Measurements from ENCODE around the gene M1AP.
A peak's percentile ranks its signal among the peaks of the same experiment; 100 is the strongest.

DNA sequence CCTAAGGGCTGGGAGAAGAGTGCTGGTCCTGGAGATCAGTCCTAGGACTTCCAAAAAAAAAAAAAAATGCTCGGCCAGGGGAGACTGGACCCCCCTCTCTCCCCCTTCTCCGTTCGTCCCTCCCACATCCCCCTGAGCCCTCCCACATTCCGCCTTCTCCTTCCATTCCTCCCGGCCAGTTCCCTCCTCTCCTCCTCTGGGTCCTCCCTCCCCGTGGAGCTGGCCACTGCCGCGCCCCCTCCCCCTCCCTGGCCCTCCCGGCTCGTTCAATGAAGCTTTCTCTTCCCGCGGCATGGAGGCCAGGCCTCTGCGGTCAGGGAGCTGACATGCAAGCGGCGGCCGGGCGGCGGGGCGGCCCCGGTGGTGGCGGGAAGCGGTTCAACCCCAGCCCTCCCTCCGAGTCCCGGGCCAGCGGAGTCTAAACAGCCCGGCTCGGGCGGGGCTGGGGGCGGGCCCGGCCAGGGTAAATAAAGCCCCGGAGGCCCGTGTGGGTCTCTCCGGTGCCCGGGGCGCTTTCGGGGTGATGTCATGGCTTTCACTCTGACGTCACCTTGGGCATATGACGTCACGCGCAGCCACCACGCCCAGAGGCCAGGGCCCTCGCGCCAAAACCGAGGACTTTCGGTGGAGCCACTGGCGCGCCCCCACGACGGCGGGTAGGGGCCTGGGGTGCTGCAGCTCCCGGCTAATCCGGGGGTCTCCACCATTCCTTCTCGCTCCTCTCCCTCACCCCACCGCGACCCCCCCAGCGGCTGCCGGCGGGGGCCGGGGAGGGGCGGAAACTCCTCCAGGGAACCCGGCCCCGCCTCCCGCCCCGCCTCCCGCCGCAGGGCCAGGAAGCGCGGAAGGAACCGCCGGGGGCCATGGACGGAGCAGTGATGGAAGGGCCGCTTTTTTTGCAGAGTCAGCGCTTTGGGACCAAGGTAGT lies 94.0 kb downstream of the M1AP start, which contains the start of the genes DOK1 and LOXL3:
- TF ChIP-seq, protein P1, sequence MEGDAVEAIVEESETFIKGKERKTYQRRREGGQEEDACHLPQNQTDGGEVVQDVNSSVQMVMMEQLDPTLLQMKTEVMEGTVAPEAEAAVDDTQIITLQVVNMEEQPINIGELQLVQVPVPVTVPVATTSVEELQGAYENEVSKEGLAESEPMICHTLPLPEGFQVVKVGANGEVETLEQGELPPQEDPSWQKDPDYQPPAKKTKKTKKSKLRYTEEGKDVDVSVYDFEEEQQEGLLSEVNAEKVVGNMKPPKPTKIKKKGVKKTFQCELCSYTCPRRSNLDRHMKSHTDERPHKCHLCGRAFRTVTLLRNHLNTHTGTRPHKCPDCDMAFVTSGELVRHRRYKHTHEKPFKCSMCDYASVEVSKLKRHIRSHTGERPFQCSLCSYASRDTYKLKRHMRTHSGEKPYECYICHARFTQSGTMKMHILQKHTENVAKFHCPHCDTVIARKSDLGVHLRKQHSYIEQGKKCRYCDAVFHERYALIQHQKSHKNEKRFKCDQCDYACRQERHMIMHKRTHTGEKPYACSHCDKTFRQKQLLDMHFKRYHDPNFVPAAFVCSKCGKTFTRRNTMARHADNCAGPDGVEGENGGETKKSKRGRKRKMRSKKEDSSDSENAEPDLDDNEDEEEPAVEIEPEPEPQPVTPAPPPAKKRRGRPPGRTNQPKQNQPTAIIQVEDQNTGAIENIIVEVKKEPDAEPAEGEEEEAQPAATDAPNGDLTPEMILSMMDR (IDR thresholded peaks at IDR 0.05; ENCODE audit: control extremely low read depth in 1 of 3, insufficient read depth in 1 of 3, low read depth in 1 of 3, low read length in 3 of 3), result no peak
- TF ChIP-seq, protein P2, sequence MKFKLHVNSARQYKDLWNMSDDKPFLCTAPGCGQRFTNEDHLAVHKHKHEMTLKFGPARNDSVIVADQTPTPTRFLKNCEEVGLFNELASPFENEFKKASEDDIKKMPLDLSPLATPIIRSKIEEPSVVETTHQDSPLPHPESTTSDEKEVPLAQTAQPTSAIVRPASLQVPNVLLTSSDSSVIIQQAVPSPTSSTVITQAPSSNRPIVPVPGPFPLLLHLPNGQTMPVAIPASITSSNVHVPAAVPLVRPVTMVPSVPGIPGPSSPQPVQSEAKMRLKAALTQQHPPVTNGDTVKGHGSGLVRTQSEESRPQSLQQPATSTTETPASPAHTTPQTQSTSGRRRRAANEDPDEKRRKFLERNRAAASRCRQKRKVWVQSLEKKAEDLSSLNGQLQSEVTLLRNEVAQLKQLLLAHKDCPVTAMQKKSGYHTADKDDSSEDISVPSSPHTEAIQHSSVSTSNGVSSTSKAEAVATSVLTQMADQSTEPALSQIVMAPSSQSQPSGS (IDR thresholded peaks at IDR 0.05; ENCODE audit: low read length), result peak; percentile 98
- TF ChIP-seq POLR2A (IDR thresholded peaks at IDR 0.05; ENCODE audit: control extremely low read depth in 1 of 2, low read depth in 2 of 2, low read length in 2 of 2), result no peak; a peak in 1 of 3 replicates
- TF ChIP-seq SUZ12 (IDR thresholded peaks at IDR 0.05; ENCODE audit: low read length), result no peak
- peak; percentile 28 for TF ChIP-seq TAF1 (IDR thresholded peaks at IDR 0.05; ENCODE audit: low read depth, low read length)
- TF ChIP-seq CHD2 (IDR thresholded peaks at IDR 0.05; ENCODE audit: low read length), result no peak
- TF ChIP-seq POLR2AphosphoS5 (IDR thresholded peaks at IDR 0.05; ENCODE audit: low read depth, low read length), result peak; percentile 31
- no peak for TF ChIP-seq FOSL1 (IDR thresholded peaks at IDR 0.05; ENCODE audit: insufficient read depth, low read depth, low read length)
- no peak for TF ChIP-seq SRF (IDR thresholded peaks at IDR 0.05; ENCODE audit: low read depth, low read length)
- peak; percentile 80 for TF ChIP-seq ASH2L (IDR thresholded peaks at IDR 0.05; ENCODE audit: low read length)
- TF ChIP-seq EGR1 (IDR thresholded peaks at IDR 0.05; ENCODE audit: borderline replicate concordance, low read depth, low read length), result no peak
- TF ChIP-seq, protein P3, sequence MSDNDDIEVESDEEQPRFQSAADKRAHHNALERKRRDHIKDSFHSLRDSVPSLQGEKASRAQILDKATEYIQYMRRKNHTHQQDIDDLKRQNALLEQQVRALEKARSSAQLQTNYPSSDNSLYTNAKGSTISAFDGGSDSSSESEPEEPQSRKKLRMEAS (IDR thresholded peaks at IDR 0.05), result no peak; the same call in 1 of the 2 replicates
- TF ChIP-seq SP2 (IDR thresholded peaks at IDR 0.05; ENCODE audit: low read length), result no peak
- TF ChIP-seq RAD21 (IDR thresholded peaks at IDR 0.05 in 1 of 2, conservative IDR thresholded peaks at IDR 0.05 in 1 of 2; ENCODE audit: low read depth in 2 of 2, low read length in 2 of 2), result no peak
